GM10248 (cell line): ENCODE results near the gene CEACAM8.
A peak's percentile ranks its signal among the peaks of the same experiment; 100 is the strongest.

Experiments used
- CTCF ChIA-PET: fragments of 300-600 bp; sonication (Branson Sonifier 250); formaldehyde crosslinking; extraction: SDS; loops from one replicate; lab custom pipeline; 2021; ENCODE audit warnings: antibody characterized with exemption; lab: Yijun Ruan, JAX
- POLR2A ChIA-PET: fragments of 350-650 bp; sonication (Branson Sonifier 250); formaldehyde crosslinking; extraction: SDS; loops from one replicate; lab custom pipeline; 2020; ENCODE audit warnings: antibody characterized with exemption; lab: Yijun Ruan, JAX
- DNase-seq: peaks from one replicate; pipeline ENCODE4 v3.0.0; 2012; ENCODE audit errors: extremely low spot score
- CTCF ChIP-seq: IDR thresholded peaks from 2 replicates; pipeline ENCODE4 v1.5.1; 2012; ENCODE audit warnings: mild to moderate bottlenecking, low read depth; ENCODE audit errors: extremely low read depth, missing control alignments, control extremely low read depth

The CEACAM8 gene

GRCh38 chr19:42601811-42602443, 7.2 kb upstream of the CEACAM8 start:
- no peak for TF ChIP-seq CTCF
- peak; percentile 33 for DNase-seq
- ChIA-PET CTCF (interaction anchor here (0.8 to 1.1 kb wide), 2 partner anchors 17 to 18 kb away, joined by 3 to 4 read pairs; no protein-coding TSS in a partner anchor), POLR2A (no interaction called here)

GRCh38 chr19:42596391-42597072, 1.8 kb upstream of the CEACAM8 start:
- peak; percentile 92 for TF ChIP-seq CTCF
- CTCF ChIA-PET: interaction anchor here (0.7 to 3.2 kb wide), 33 partner anchors 8 to 413 kb away, joined by 3 to 21 read pairs (median 5); no protein-coding TSS in a partner anchor
- POLR2A ChIA-PET: no interaction called here
- peak; percentile 57 for DNase-seq

- CTCF ChIA-PET: interaction anchor here (1.0 to 3.2 kb wide), 18 partner anchors 9 to 412 kb away, joined by 3 to 21 read pairs (median 4); no protein-coding TSS in a partner anchor
- POLR2A ChIA-PET: no interaction called here
- no peak for DNase-seq
- no peak for TF ChIP-seq CTCF
Observed at GRCh38 chr19:42595550-42596172, 937 bp upstream of the CEACAM8 start.

GRCh38 chr19:42589792-42590191, 4.9 kb downstream of the CEACAM8 start:
- no peak for TF ChIP-seq CTCF
- CTCF ChIA-PET: no interaction called here
- no peak for DNase-seq
- POLR2A ChIA-PET: no interaction called here

- CTCF ChIA-PET: interaction anchor here (1.5 to 2.1 kb wide), 2 partner anchors 11 to 21 kb away, joined by 3 to 12 read pairs; partner anchors contain the start of gene CEACAM8
- DNase-seq: no peak
- POLR2A ChIA-PET: no interaction called here
- no peak for TF ChIP-seq CTCF
Observed at GRCh38 chr19:42584466-42584865, 10.3 kb downstream of the CEACAM8 start.

- no peak for TF ChIP-seq CTCF
- DNase-seq: no peak
- POLR2A ChIA-PET: no interaction called here
- CTCF ChIA-PET: interaction anchor here (1.1 to 2.5 kb wide), 3 partner anchors 10 to 20 kb away, joined by 3 to 7 read pairs (median 5); partner anchors contain the start of gene CEACAM8
Observed at GRCh38 chr19:42577016-42577415, 17.7 kb downstream of the CEACAM8 start.
